MCF 10A (cell line): Measurements from ENCODE around the gene NFIA. TPM values are rescaled to one million over a fixed set of nuclear protein-coding genes. Genes with fewer than 3 reads are reported as not detected.

Experiments
- BruUV-seq: library from RNA; stranded (reverse); fragments of 400-500 nt; replicated peaks from 2 replicates; lab custom pipeline; 2021; lab: Mats Ljungman, UMichigan
- CTCF ChIA-PET: fragments of 300-600 bp; sonication (Branson Sonifier 250); formaldehyde crosslinking; extraction: SDS; loops from one replicate; lab custom pipeline; 2021; ENCODE audit warnings: antibody characterized with exemption, inconsistent platforms; lab: Yijun Ruan, JAX
- POLR2A ChIA-PET: fragments of 300-600, 350-650 bp; sonication (Branson Sonifier 250); formaldehyde crosslinking; extraction: SDS; loops from one replicate; lab custom pipeline; 2020; ENCODE audit warnings: antibody characterized with exemption, inconsistent platforms; lab: Yijun Ruan, JAX
- DNase-seq: peaks from one replicate; pipeline ENCODE4 v3.0.0-alpha.2; 2018; ENCODE audit not compliant: unreplicated experiment
- H3K27ac Mint-ChIP-seq: one replicate; pipeline ENCODE4 v1.8.0; 2022; ENCODE audit warnings: mild to moderate bottlenecking, low read depth, mixed read lengths; ENCODE audit not compliant: unreplicated experiment
- H3K27me3 Mint-ChIP-seq: one replicate; pipeline ENCODE4 v1.8.0; 2022; ENCODE audit warnings: mixed read lengths; ENCODE audit not compliant: insufficient read depth, unreplicated experiment
- H3K36me3 Mint-ChIP-seq: one replicate; pipeline ENCODE4 v1.8.0; 2022; ENCODE audit warnings: mild to moderate bottlenecking, moderate library complexity, mixed read lengths; ENCODE audit not compliant: insufficient read depth, unreplicated experiment
- H3K4me1 Mint-ChIP-seq: one replicate; pipeline ENCODE4 v1.8.0; 2022; ENCODE audit warnings: mixed read lengths; ENCODE audit not compliant: insufficient read depth, unreplicated experiment
- H3K4me3 Mint-ChIP-seq: one replicate; pipeline ENCODE4 v1.8.0; 2022; ENCODE audit warnings: mild to moderate bottlenecking, moderate library complexity, mixed read lengths; ENCODE audit not compliant: unreplicated experiment
- H3K9me3 Mint-ChIP-seq: one replicate; pipeline ENCODE4 v1.8.0; 2022; ENCODE audit warnings: mixed read lengths; ENCODE audit not compliant: unreplicated experiment
- CTCF ChIP-seq: fragments of 200-600 bp; IDR thresholded peaks from one replicate; pipeline ENCODE4 v1.8.0; 2022; ENCODE audit warnings: antibody characterized with exemption, mild to moderate bottlenecking; ENCODE audit not compliant: unreplicated experiment
- intact Hi-C: fragments of 100-400 bp; cut with micrococcal nuclease; formaldehyde crosslinking; loops from 2 replicates; pipeline ENCODE4 v1.14.1; 2022
- total RNA-seq: library from RNA; stranded (reverse); gene quantifications from 2 replicates; pipeline ENCODE4 v1.2.3, GENCODE V29; 2022

Gene NFIA
- total RNA-seq, 1 experiment from 2014 or later = 54.8 TPM

- H3K9me3 Mint-ChIP-seq = no peaks in the 10 kb centered on the region
- H3K4me3 Mint-ChIP-seq = no peak overlapping the region
- BruUV-seq = no TSS peak
- ChIA-PET POLR2A (no interaction called here), CTCF (interaction anchor here (0.6 kb wide), 1 partner anchor 30 kb away, joined by 3 read pairs; no protein-coding TSS in a partner anchor)
- no peak for DNase-seq
- intact Hi-C loops = no loop called here
- no peak for TF ChIP-seq CTCF
- H3K27ac Mint-ChIP-seq = no peak overlapping the region
- peaks cover 37% of the 10 kb centered on the region for H3K4me1 Mint-ChIP-seq
- peaks cover 6% of the 10 kb centered on the region for H3K36me3 Mint-ChIP-seq
- no peaks in the 10 kb centered on the region for H3K27me3 Mint-ChIP-seq
Measured at GRCh38 chr1:61477301-61477700, 394.9 kb downstream of the NFIA start.

- Mint-ChIP-seq H3K4me3 (peak overlapping the region; percentile 49), H3K4me1 (peaks cover 22% of the 10 kb centered on the region), H3K27ac (peak overlapping the region; percentile 83), H3K9me3 (no peaks in the 10 kb centered on the region), H3K27me3 (no peaks in the 10 kb centered on the region), H3K36me3 (peaks cover 6% of the 10 kb centered on the region)
- no peak for DNase-seq
- ChIA-PET CTCF (interaction anchor here (0.6 to 3.7 kb wide), 4 partner anchors 104 to 502 kb away, joined by 3 to 19 read pairs (median 4); no protein-coding TSS in a partner anchor), POLR2A (interaction anchor here (0.6 to 2.7 kb wide), 8 partner anchors 8 to 479 kb away, joined by 4 to 26 read pairs (median 4); no protein-coding TSS in a partner anchor)
- BruUV-seq = no TSS peak
- TF ChIP-seq CTCF = no peak
- intact Hi-C loops = no loop called here
Measured at GRCh38 chr1:61480273-61480935, 398.0 kb downstream of the NFIA start.

- Mint-ChIP-seq H3K4me3 (peak overlapping the region; percentile 49), H3K27me3 (no peaks in the 10 kb centered on the region), H3K4me1 (peaks cover 24% of the 10 kb centered on the region), H3K27ac (peak overlapping the region; percentile 83), H3K36me3 (peaks cover 6% of the 10 kb centered on the region), H3K9me3 (no peaks in the 10 kb centered on the region)
- no TSS peak for BruUV-seq
- POLR2A ChIA-PET = interaction anchor here (0.6 to 2.7 kb wide), 19 partner anchors 9 to 480 kb away, joined by 3 to 26 read pairs (median 4); no protein-coding TSS in a partner anchor
- intact Hi-C loops = no loop called here
- peak; percentile 83 for DNase-seq
- no peak for TF ChIP-seq CTCF
- CTCF ChIA-PET = interaction anchor here (0.6 to 3.7 kb wide), 5 partner anchors 21 to 502 kb away, joined by 3 to 19 read pairs (median 3); no protein-coding TSS in a partner anchor
Measured at GRCh38 chr1:61481315-61481715, 399.0 kb downstream of the NFIA start.

GRCh38 chr1:61482170-61482734, 399.9 kb downstream of the NFIA start:
- BruUV-seq = no TSS peak
- no peak for DNase-seq
- no peaks in the 10 kb centered on the region for H3K27me3 Mint-ChIP-seq
- POLR2A ChIA-PET = interaction anchor here (0.6 to 2.7 kb wide), 11 partner anchors 9 to 404 kb away, joined by 3 to 26 read pairs (median 8); no protein-coding TSS in a partner anchor
- no peaks in the 10 kb centered on the region for H3K9me3 Mint-ChIP-seq
- no peak for TF ChIP-seq CTCF
- CTCF ChIA-PET = interaction anchor here (0.7 to 3.7 kb wide), 3 partner anchors 104 to 107 kb away, joined by 3 to 19 read pairs (median 4); no protein-coding TSS in a partner anchor
- H3K27ac Mint-ChIP-seq = peak overlapping the region; percentile 83
- H3K4me1 Mint-ChIP-seq = peaks cover 33% of the 10 kb centered on the region
- H3K36me3 Mint-ChIP-seq = peaks cover 6% of the 10 kb centered on the region
- H3K4me3 Mint-ChIP-seq = peak overlapping the region; percentile 49
- intact Hi-C loops = no loop called here
